Ishikawa (cell line): ENCODE data around the gene AGAP1.

Experiments
- CEBPB ChIP-seq: IDR thresholded peaks from 2 replicates; pipeline ENCODE4 v1.6.1; 2012
- CREB1 ChIP-seq: IDR thresholded peaks from 2 replicates; pipeline ENCODE4 v1.6.1; 2012; ENCODE audit warnings: low read depth
- EGR1 ChIP-seq: IDR thresholded peaks from 2 replicates; pipeline ENCODE4 v1.6.1; 2012
- EP300 ChIP-seq: IDR thresholded peaks from 2 replicates; pipeline ENCODE4 v1.6.1; 2012; ENCODE audit warnings: borderline replicate concordance
- FOXM1 ChIP-seq: IDR thresholded peaks from 2 replicates; pipeline ENCODE4 v1.6.1; 2012; ENCODE audit warnings: low read depth, borderline replicate concordance
- MAX ChIP-seq: IDR thresholded peaks from 2 replicates; pipeline ENCODE4 v1.6.1; 2012
- NFIC ChIP-seq: IDR thresholded peaks from 2 replicates; pipeline ENCODE4 v1.6.1; 2012
- RAD21 ChIP-seq: IDR thresholded peaks from 2 replicates; pipeline ENCODE4 v1.6.1; 2012; ENCODE audit warnings: low read depth
- TAF1 ChIP-seq: IDR thresholded peaks from 2 replicates; pipeline ENCODE4 v1.6.1; 2012; ENCODE audit warnings: low read depth, mild to moderate bottlenecking
- TCF12 ChIP-seq: IDR thresholded peaks from 2 replicates; pipeline ENCODE4 v1.6.1; 2012; ENCODE audit warnings: low read depth
- TEAD4 ChIP-seq: IDR thresholded peaks from 2 replicates; pipeline ENCODE4 v1.6.1; 2012
- YY1 ChIP-seq: IDR thresholded peaks from 2 replicates; pipeline ENCODE4 v1.6.1; 2012; ENCODE audit warnings: low read depth
- ZBTB7A ChIP-seq: IDR thresholded peaks from 2 replicates; pipeline ENCODE4 v1.6.1; 2012; ENCODE audit warnings: low read depth
- TF ChIP-seq, protein P1 (sequence below): IDR thresholded peaks from 2 replicates; pipeline ENCODE4 v1.6.1; 2012; ENCODE audit warnings: low read depth, mild to moderate bottlenecking
- TF ChIP-seq, protein P2 (sequence below): IDR thresholded peaks from 2 replicates; pipeline ENCODE4 v1.6.1; 2012

The AGAP1 gene

DNA sequence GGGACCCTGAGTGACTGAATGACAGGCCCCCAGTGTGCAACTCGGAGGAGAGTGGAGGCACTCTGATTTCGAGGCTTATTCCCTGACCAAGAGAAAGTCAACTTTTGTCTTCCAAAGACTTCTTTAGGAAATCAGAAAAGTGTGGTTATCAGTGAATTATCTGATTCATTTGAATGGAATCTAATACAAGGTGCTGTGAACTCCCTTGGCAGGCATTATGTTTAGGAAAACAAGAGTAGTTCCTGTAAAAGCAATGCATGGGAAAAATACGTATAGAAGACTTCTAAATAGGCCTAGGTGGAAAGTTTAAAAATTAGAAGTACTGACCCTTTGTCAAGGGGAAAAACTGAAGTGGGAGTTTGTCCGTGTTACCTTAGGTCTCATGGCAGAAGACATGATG, 404.9 kb downstream of the AGAP1 start:
- TF ChIP-seq, protein P1, sequence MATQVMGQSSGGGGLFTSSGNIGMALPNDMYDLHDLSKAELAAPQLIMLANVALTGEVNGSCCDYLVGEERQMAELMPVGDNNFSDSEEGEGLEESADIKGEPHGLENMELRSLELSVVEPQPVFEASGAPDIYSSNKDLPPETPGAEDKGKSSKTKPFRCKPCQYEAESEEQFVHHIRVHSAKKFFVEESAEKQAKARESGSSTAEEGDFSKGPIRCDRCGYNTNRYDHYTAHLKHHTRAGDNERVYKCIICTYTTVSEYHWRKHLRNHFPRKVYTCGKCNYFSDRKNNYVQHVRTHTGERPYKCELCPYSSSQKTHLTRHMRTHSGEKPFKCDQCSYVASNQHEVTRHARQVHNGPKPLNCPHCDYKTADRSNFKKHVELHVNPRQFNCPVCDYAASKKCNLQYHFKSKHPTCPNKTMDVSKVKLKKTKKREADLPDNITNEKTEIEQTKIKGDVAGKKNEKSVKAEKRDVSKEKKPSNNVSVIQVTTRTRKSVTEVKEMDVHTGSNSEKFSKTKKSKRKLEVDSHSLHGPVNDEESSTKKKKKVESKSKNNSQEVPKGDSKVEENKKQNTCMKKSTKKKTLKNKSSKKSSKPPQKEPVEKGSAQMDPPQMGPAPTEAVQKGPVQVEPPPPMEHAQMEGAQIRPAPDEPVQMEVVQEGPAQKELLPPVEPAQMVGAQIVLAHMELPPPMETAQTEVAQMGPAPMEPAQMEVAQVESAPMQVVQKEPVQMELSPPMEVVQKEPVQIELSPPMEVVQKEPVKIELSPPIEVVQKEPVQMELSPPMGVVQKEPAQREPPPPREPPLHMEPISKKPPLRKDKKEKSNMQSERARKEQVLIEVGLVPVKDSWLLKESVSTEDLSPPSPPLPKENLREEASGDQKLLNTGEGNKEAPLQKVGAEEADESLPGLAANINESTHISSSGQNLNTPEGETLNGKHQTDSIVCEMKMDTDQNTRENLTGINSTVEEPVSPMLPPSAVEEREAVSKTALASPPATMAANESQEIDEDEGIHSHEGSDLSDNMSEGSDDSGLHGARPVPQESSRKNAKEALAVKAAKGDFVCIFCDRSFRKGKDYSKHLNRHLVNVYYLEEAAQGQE, result no peak
- TF ChIP-seq CEBPB (no peak), CREB1 (no peak), FOXM1 (no peak), ZBTB7A (no peak), RAD21 (no peak), TAF1 (no peak), YY1 (no peak), TCF12 (no peak), EGR1 (no peak), MAX (no peak), NFIC (no peak), TEAD4 (no peak), EP300 (no peak)
- TF ChIP-seq, protein P2, sequence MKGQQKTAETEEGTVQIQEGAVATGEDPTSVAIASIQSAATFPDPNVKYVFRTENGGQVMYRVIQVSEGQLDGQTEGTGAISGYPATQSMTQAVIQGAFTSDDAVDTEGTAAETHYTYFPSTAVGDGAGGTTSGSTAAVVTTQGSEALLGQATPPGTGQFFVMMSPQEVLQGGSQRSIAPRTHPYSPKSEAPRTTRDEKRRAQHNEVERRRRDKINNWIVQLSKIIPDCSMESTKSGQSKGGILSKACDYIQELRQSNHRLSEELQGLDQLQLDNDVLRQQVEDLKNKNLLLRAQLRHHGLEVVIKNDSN, result no peak

DNA sequence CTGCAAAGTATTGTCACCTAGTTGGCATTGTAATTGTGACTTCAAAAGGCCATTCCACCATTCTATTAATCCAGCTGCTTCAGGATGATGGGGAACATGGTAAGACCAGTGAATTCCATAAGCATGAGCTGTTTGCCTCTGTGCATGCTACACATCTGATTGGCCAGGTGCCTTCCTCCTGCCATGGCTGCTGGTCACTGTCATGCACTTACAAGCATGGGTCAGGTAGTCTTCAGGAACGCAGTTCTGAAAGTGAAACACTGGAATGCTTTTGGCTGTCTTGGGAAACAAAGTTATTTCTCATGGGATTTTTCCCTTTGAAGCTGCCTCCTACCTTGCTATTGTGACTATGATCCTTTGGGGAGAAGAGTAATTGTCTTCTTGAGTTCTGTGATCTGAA, 406.8 kb downstream of the AGAP1 start:
- TF ChIP-seq YY1 (no peak), MAX (no peak), TEAD4 (no peak), CREB1 (no peak), ZBTB7A (no peak), EP300 (no peak)
- TF ChIP-seq, protein P2, result no peak

DNA sequence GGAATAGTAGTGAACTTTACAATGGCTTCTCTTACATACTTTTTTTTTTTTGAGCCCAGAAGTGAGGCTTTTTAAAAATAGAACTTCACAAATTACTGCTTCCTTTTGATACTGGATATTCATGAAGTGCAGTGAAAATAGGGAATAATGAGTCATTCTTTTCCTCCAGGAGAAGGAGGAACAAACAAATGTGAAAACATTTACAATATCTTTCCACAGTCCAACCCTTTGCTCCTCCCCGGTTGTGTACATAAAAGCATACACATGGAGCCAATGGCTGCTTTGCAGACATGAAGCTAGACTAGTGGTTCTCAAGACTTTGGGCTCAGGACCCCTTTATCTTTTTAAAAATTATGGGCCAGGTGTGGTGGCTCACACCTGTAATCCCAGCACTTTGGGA, 407.4 kb downstream of the AGAP1 start:
- TF ChIP-seq TEAD4 (no peak), MAX (no peak), NFIC (no peak), YY1 (no peak), ZBTB7A (no peak), RAD21 (no peak), EP300 (no peak), CEBPB (no peak), TCF12 (no peak), CREB1 (no peak), EGR1 (no peak), TAF1 (no peak), FOXM1 (no peak)
- TF ChIP-seq, protein P1, result no peak
- TF ChIP-seq, protein P2, result no peak

DNA sequence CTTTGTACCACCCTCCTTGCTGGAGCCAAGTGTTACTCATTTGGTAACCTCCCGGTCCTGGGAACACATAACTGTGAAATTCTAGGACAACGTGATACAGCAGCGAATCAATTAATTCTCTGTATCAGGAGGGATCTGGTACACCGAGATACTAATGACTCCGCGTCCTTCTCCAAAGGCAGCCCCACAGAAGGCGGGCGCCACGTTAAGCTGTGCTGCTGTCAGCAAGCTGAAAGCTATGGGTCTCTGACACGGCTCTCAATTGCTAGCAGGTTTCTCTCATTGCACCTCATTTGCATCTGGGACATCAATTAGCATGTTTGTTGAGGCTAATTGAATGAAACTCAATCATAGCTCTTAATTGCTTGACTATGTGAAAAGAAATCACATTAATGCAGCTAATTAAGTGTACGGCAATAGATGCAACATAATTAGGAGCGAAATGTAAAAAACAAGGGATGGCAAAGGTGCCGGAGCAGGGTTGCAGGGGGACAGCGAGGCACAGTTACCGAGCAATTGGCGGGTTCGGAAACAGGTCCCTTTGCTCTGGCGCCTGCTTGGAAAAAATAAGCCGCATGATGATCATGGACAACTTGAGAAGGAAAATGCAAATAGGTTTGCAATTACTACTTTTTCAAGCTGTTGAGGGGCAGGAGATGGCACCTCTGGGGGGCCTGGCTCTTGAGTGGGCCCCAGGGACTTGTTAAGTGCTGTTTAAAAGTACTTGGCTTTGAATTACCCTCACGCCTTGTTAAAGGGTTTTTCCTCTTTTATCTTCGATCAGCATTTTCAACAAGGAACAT, 410.1 kb downstream of the AGAP1 start:
- no peak for TF ChIP-seq MAX
- TF ChIP-seq NFIC, result no peak
- TF ChIP-seq RAD21, result no peak
- TF ChIP-seq ZBTB7A, result no peak
- TF ChIP-seq CREB1, result no peak
- TF ChIP-seq YY1, result no peak
- no peak for TF ChIP-seq TAF1
- TF ChIP-seq EP300, result no peak
- TF ChIP-seq FOXM1, result no peak
- no peak for TF ChIP-seq CEBPB
- TF ChIP-seq, protein P2, result no peak

DNA sequence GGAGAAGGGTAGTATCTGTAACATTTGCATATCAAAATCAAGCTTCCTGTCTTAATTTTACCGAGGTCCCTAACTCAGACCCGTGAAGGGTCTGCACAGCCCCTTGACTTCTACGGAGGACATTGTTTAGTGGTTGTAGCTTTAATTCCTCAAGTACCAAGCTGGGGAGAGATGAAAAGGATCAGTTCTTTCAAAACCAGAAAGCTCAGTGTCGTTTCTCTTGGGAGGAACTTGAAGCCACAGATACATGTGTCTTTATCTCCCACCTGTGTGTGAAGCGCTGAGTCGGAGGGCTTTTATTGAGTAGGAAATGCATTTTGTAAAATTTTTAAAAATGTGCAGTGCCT, 410.7 kb downstream of the AGAP1 start:
- no peak for TF ChIP-seq MAX
